ENCODE data around the gene ANTXR1. TPM values are rescaled to one million over a fixed set of nuclear protein-coding genes. Genes with fewer than 3 reads are reported as not detected.

The ANTXR1 gene
- total RNA-seq, 2 donors from 2014 or later: 48.3 to 54.5 TPM

- Histone ChIP-seq H3K9me3 (ENCODE audit: control insufficient read depth, low read length) (no peaks in the 10 kb centered on the region), H3K9ac (ENCODE audit: extremely low read depth, low read length, poor library complexity, severe bottlenecking) (no peak overlapping the region), H3K27me3 (ENCODE audit: control insufficient read depth, insufficient read depth, low read length, poor library complexity, severe bottlenecking) (no peaks in the 10 kb centered on the region), H3K36me3 (ENCODE audit: control insufficient read depth, insufficient read depth, low read length) (peaks cover 3% of the 10 kb centered on the region), H3K4me1 (ENCODE audit: control insufficient read depth, insufficient read depth, low read length) (peaks cover 7% of the 10 kb centered on the region), H3K4me3 (ENCODE audit: low read length) (no peak overlapping the region), H3K27ac (ENCODE audit: low read depth, low read length) (no peak overlapping the region)
- Mint-ChIP-seq H3K27me3 (ENCODE audit: insufficient read depth) (no peaks in the 10 kb centered on the region), H3K4me3 (no peak overlapping the region), H3K27ac (no peak overlapping the region), H3K4me1 (no peaks in the 10 kb centered on the region), H3K9me3 (no peaks in the 10 kb centered on the region), H3K36me3 (ENCODE audit: low read depth) (peaks cover 18% of the 10 kb centered on the region)
- DNase-seq: no peak
- no CpG with 5 or more reads among the region's 2 CpGs for WGBS, 2 experiments (ENCODE audit: insufficient coverage in 1 of 2, insufficient read length in 1 of 2)
- TF ChIP-seq CTCF (conservative IDR thresholded peaks at IDR 0.05): no peak
Measured at GRCh38 chr2:69097891-69098655, 85.1 kb downstream of the ANTXR1 start.

- no peaks in the 10 kb centered on the region for H3K27me3 Mint-ChIP-seq (ENCODE audit: insufficient read depth)
- H3K9ac ChIP-seq (ENCODE audit: extremely low read depth, low read length, poor library complexity, severe bottlenecking): no peak overlapping the region
- no peak overlapping the region for H3K27ac ChIP-seq (ENCODE audit: low read depth, low read length)
- TF ChIP-seq CTCF (conservative IDR thresholded peaks at IDR 0.05): no peak
- H3K27ac Mint-ChIP-seq: no peak overlapping the region
- no peaks in the 10 kb centered on the region for H3K4me1 Mint-ChIP-seq
- H3K36me3 Mint-ChIP-seq (ENCODE audit: low read depth): peaks cover 31% of the 10 kb centered on the region
- DNase-seq: no peak
- no peak overlapping the region for H3K4me3 Mint-ChIP-seq
- H3K27me3 ChIP-seq (ENCODE audit: control insufficient read depth, insufficient read depth, low read length, poor library complexity, severe bottlenecking): no peaks in the 10 kb centered on the region
- no peak overlapping the region for H3K4me3 ChIP-seq (ENCODE audit: low read length)
- H3K4me1 ChIP-seq (ENCODE audit: control insufficient read depth, insufficient read depth, low read length): peaks cover 7% of the 10 kb centered on the region
- H3K9me3 Mint-ChIP-seq: no peaks in the 10 kb centered on the region
- no peaks in the 10 kb centered on the region for H3K9me3 ChIP-seq (ENCODE audit: control insufficient read depth, low read length)
- peaks cover 10% of the 10 kb centered on the region for H3K36me3 ChIP-seq (ENCODE audit: control insufficient read depth, insufficient read depth, low read length)
Measured at GRCh38 chr2:69099541-69099940, 86.6 kb downstream of the ANTXR1 start.

GRCh38 chr2:69100220-69100723 lies 87.3 kb downstream of the ANTXR1 start:
- no peaks in the 10 kb centered on the region for H3K9me3 ChIP-seq (ENCODE audit: control insufficient read depth, low read length)
- DNase-seq: no peak
- H3K9me3 Mint-ChIP-seq: no peaks in the 10 kb centered on the region

More at GRCh38 chr2:69100220-69100723, 87.3 kb downstream of the ANTXR1 start:
- Histone ChIP-seq H3K4me1 (ENCODE audit: control insufficient read depth, insufficient read depth, low read length) (peaks cover 7% of the 10 kb centered on the region), H3K4me3 (ENCODE audit: low read length) (no peak overlapping the region), H3K9ac (ENCODE audit: extremely low read depth, low read length, poor library complexity, severe bottlenecking) (no peak overlapping the region), H3K27ac (ENCODE audit: low read depth, low read length) (no peak overlapping the region), H3K27me3 (ENCODE audit: control insufficient read depth, insufficient read depth, low read length, poor library complexity, severe bottlenecking) (no peaks in the 10 kb centered on the region), H3K36me3 (ENCODE audit: control insufficient read depth, insufficient read depth, low read length) (peaks cover 14% of the 10 kb centered on the region)
- no peaks in the 10 kb centered on the region for H3K4me1 Mint-ChIP-seq
- peaks cover 29% of the 10 kb centered on the region for H3K36me3 Mint-ChIP-seq (ENCODE audit: low read depth)
- WGBS, 2 experiments (ENCODE audit: insufficient coverage in 1 of 2, insufficient read length in 1 of 2): 83 to 84% methylated on average over 4 of the region's 4 CpGs
- TF ChIP-seq CTCF (conservative IDR thresholded peaks at IDR 0.05): no peak
- no peak overlapping the region for H3K27ac Mint-ChIP-seq
- H3K27me3 Mint-ChIP-seq (ENCODE audit: insufficient read depth): no peaks in the 10 kb centered on the region
- H3K4me3 Mint-ChIP-seq: no peak overlapping the region
